ENCODE measurements around the gene TNKS1BP1. TPM values are rescaled to one million over a fixed set of nuclear protein-coding genes. Genes with fewer than 3 reads are reported as not detected.

The TNKS1BP1 gene
- total RNA-seq, 2 experiments from 2014 or later = 12.9 to 13.2 TPM

DNA sequence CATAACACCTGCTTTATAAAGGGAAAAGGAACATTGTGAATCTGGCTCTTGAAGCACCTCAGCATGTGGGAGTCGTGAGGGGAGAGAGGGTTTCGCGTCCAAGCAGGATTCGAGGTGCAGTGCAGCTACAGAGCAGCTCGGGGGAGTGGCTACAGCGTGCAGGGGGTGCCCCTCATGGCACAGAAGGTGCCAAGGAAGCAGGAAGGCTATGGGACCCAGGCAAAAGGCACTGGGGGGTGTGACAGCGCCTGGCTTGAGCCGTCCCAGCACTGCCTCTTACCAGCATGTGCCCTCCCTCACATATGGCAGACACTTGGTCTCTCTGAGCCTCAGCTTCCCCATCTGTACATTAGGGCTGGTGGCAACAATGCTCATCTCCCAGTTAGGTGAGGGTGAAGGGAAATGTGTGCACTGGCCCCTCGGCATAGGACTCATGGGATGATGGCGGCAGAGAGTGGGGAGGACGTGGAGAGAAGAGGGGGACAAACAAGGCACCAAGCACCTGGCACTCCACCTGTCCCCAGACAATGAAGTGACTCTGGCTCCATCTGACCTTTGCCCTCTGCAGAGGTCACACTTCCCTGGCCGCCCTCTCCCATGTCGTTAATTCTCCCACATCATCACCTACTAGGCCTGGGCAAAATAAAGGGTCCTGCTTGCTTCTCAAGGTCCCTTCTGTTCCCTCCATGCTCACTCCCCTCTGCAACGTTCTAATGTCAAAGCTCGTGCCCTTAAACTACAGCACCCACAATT, 10.4 kb downstream of the TNKS1BP1 start:
- Mint-ChIP-seq H3K36me3 (ENCODE audit: low read depth) (peaks cover 8% of the 10 kb centered on the region), H3K4me1 (ENCODE audit: low read depth) (peaks cover 13% of the 10 kb centered on the region), H3K27ac (no peak overlapping the region), H3K27me3 (no peaks in the 10 kb centered on the region), H3K4me3 (no peak overlapping the region), H3K9me3 (no peaks in the 10 kb centered on the region)
- intact Hi-C loops (cut with DNase I, micrococcal nuclease) = no loop called here
- ChIA-PET CTCF (no interaction called here), POLR2A (no interaction called here)
- no peak for TF ChIP-seq CTCF (IDR thresholded peaks at IDR 0.05)
- H3K4me3 ChIP-seq (ENCODE audit: low read length) = no peak overlapping the region
- peaks cover 17% of the 10 kb centered on the region for H3K36me3 ChIP-seq (ENCODE audit: insufficient read depth, low read length)
- no peaks in the 10 kb centered on the region for H3K9me3 ChIP-seq (ENCODE audit: control insufficient read depth in 1 of 2, insufficient read depth in 1 of 2, low read length in 2 of 2)
- no peak overlapping the region for H3K27ac ChIP-seq (ENCODE audit: low read depth in 1 of 2, low read length in 2 of 2)
- H3K27me3 ChIP-seq (ENCODE audit: control insufficient read depth in 1 of 2, insufficient read depth in 2 of 2, low read length in 2 of 2) = no peaks in the 10 kb centered on the region
- peaks cover 18% of the 10 kb centered on the region for H3K4me1 ChIP-seq (ENCODE audit: insufficient read depth, low read length)
- DNase-seq (no peak), ATAC-seq (ENCODE audit: poor library complexity) (no peak)

GRCh38 chr11:57313788-57314135, 11.0 kb downstream of the TNKS1BP1 start:
- Mint-ChIP-seq H3K36me3 (ENCODE audit: low read depth) (peaks cover 5% of the 10 kb centered on the region), H3K9me3 (no peaks in the 10 kb centered on the region), H3K4me3 (no peak overlapping the region), H3K4me1 (ENCODE audit: low read depth) (peaks cover 13% of the 10 kb centered on the region), H3K27me3 (no peaks in the 10 kb centered on the region), H3K27ac (no peak overlapping the region)
- peaks cover 17% of the 10 kb centered on the region for H3K36me3 ChIP-seq (ENCODE audit: insufficient read depth, low read length)
- no peak for ATAC-seq (ENCODE audit: poor library complexity)
- H3K4me3 ChIP-seq (ENCODE audit: low read length) = no peak overlapping the region
- H3K4me1 ChIP-seq (ENCODE audit: insufficient read depth, low read length) = peaks cover 18% of the 10 kb centered on the region
- no peak for DNase-seq
- ChIA-PET POLR2A (no interaction called here), CTCF (no interaction called here)
- intact Hi-C loops (cut with DNase I, micrococcal nuclease) = no loop called here
- no peaks in the 10 kb centered on the region for H3K27me3 ChIP-seq (ENCODE audit: control insufficient read depth in 1 of 2, insufficient read depth in 2 of 2, low read length in 2 of 2)
- H3K9me3 ChIP-seq (ENCODE audit: control insufficient read depth in 1 of 2, insufficient read depth in 1 of 2, low read length in 2 of 2) = no peaks in the 10 kb centered on the region
- no peak for TF ChIP-seq CTCF (IDR thresholded peaks at IDR 0.05)
- no peak overlapping the region for H3K27ac ChIP-seq (ENCODE audit: low read depth in 1 of 2, low read length in 2 of 2)

- Histone ChIP-seq H3K4me3 (ENCODE audit: low read length) (no peak overlapping the region), H3K27ac (ENCODE audit: low read depth in 1 of 2, low read length in 2 of 2) (no peak overlapping the region), H3K27me3 (ENCODE audit: control insufficient read depth in 1 of 2, insufficient read depth in 2 of 2, low read length in 2 of 2) (no peaks in the 10 kb centered on the region), H3K36me3 (ENCODE audit: insufficient read depth, low read length) (peaks cover 17% of the 10 kb centered on the region), H3K9me3 (ENCODE audit: control insufficient read depth in 1 of 2, insufficient read depth in 1 of 2, low read length in 2 of 2) (no peaks in the 10 kb centered on the region), H3K4me1 (ENCODE audit: insufficient read depth, low read length) (peaks cover 18% of the 10 kb centered on the region)
- Mint-ChIP-seq H3K36me3 (ENCODE audit: low read depth) (peaks cover 3% of the 10 kb centered on the region), H3K27ac (no peak overlapping the region), H3K4me1 (ENCODE audit: low read depth) (peaks cover 13% of the 10 kb centered on the region), H3K27me3 (no peaks in the 10 kb centered on the region), H3K4me3 (no peak overlapping the region), H3K9me3 (no peaks in the 10 kb centered on the region)
- DNase-seq (no peak), ATAC-seq (ENCODE audit: poor library complexity) (no peak)
- ChIA-PET CTCF (no interaction called here), POLR2A (no interaction called here)
- intact Hi-C loops (cut with DNase I, micrococcal nuclease) = no loop called here
- no peak for TF ChIP-seq CTCF (IDR thresholded peaks at IDR 0.05)
Measured at GRCh38 chr11:57313071-57313787, 11.5 kb downstream of the TNKS1BP1 start.

Data from CD4-positive, alpha-beta T cell (primary cell).